HG03025 (cell line): Measurements from ENCODE around the gene GMDS.

Source experiments
- ATAC-seq: cut with Tn5 transposase; IDR thresholded peaks from one replicate; pipeline ENCODE4 v1.9.1; 2021; ENCODE audit warnings: mild to moderate bottlenecking, moderate library complexity; ENCODE audit not compliant: unreplicated experiment, low FRiP score

The GMDS gene

GRCh38 chr6:1737463-1738311 lies 507.7 kb downstream of the GMDS start:
- no peak for ATAC-seq

- no peak for ATAC-seq
Measured at GRCh38 chr6:1736346-1737105, 508.9 kb downstream of the GMDS start.

- ATAC-seq: no peak
Measured at GRCh38 chr6:1735239-1735803, 510.1 kb downstream of the GMDS start.

GRCh38 chr6:1730882-1731281 lies 514.5 kb downstream of the GMDS start:
- no peak for ATAC-seq

GRCh38 chr6:1729750-1730140 lies 515.7 kb downstream of the GMDS start:
- no peak for ATAC-seq

- ATAC-seq: no peak
Measured at GRCh38 chr6:1729133-1729749, 516.2 kb downstream of the GMDS start.

- ATAC-seq: no peak
Measured at GRCh38 chr6:1726341-1726768, 519.0 kb downstream of the GMDS start.

- ATAC-seq: no peak
Measured at GRCh38 chr6:1724616-1725015, 520.8 kb downstream of the GMDS start.

GRCh38 chr6:1724124-1724523 lies 521.3 kb downstream of the GMDS start:
- ATAC-seq: no peak

- ATAC-seq: no peak
Measured at GRCh38 chr6:1722801-1723200, 522.6 kb downstream of the GMDS start.

GRCh38 chr6:1720620-1721322 lies 524.6 kb downstream of the GMDS start:
- no peak for ATAC-seq

GRCh38 chr6:1719922-1720321 lies 525.5 kb downstream of the GMDS start:
- no peak for ATAC-seq

GRCh38 chr6:1716868-1717267 lies 528.5 kb downstream of the GMDS start:
- ATAC-seq: no peak

- ATAC-seq: no peak
Measured at GRCh38 chr6:1716396-1716795, 529.0 kb downstream of the GMDS start.

GRCh38 chr6:1715336-1715735 lies 530.1 kb downstream of the GMDS start:
- ATAC-seq: no peak

GRCh38 chr6:1714654-1715053 lies 530.8 kb downstream of the GMDS start:
- no peak for ATAC-seq

GRCh38 chr6:1713016-1713600 lies 532.3 kb downstream of the GMDS start:
- no peak for ATAC-seq

- ATAC-seq: no peak
Measured at GRCh38 chr6:1712451-1712850, 533.0 kb downstream of the GMDS start.

- no peak for ATAC-seq
Measured at GRCh38 chr6:1711136-1711535, 534.3 kb downstream of the GMDS start.

GRCh38 chr6:1709234-1709641 lies 536.2 kb downstream of the GMDS start:
- ATAC-seq: no peak
